GM12878 (cell line): ENCODE data around the gene KCNN3. TPM values are rescaled to one million over a fixed set of nuclear protein-coding genes. Genes with fewer than 3 reads are reported as not detected.

ENCODE experiments used
- ATAC-seq: fragments of 200-7000 bp; cut with Tn5 transposase; 3 replicates; pipeline ENCODE4 v1.9.1; 2020; ENCODE audit warnings: mild to moderate bottlenecking, moderate library complexity
- BruUV-seq: library from RNA; stranded (reverse); fragments of 400-500 nt; replicated peaks from 2 replicates; lab custom pipeline; 2021; lab: Mats Ljungman, UMichigan
- CTCF ChIA-PET: fragments of 300-600 bp; sonication (Branson Sonifier 250); formaldehyde crosslinking; extraction: SDS; loops from one replicate; lab custom pipeline; 2021; ENCODE audit warnings: inconsistent platforms; lab: Yijun Ruan, JAX
- POLR2A ChIA-PET: fragments of 350-600 bp; formaldehyde crosslinking; extraction: SDS; loops from one replicate; lab custom pipeline; 2021; ENCODE audit warnings: inconsistent platforms; lab: Charles Lee
- RAD21 ChIA-PET: fragments of 300-600 bp; sonication (Branson Sonifier 250); formaldehyde crosslinking; loops from one replicate; lab custom pipeline; 2023; ENCODE audit warnings: antibody characterized with exemption; ENCODE audit not compliant: unreplicated experiment; lab: Charles Lee
- SMC1A ChIA-PET: fragments of 300-600 bp; sonication (Branson Sonifier 250); formaldehyde crosslinking; loops from one replicate; lab custom pipeline; 2023; ENCODE audit not compliant: unreplicated experiment, uncharacterized antibody; lab: Charles Lee
- DNase-seq: peaks from one replicate; pipeline ENCODE4 v3.0.0-alpha.2; 2011; ENCODE audit warnings: low read depth, low spot score
- FAIRE-seq: peaks from 3 replicates; lab custom pipeline; 2011; peaks lifted over from hg19 to GRCh38; lab: Jason Lieb, UNC
- H2AFZ ChIP-seq: 2 replicates; pipeline ENCODE4 v1.6.0; 2011; ENCODE audit warnings: low read depth, low read length, control low read depth; ENCODE audit not compliant: control insufficient read depth
- H3K27ac ChIP-seq: 2 replicates; pipeline ENCODE4 v1.5.1; 2011; ENCODE audit warnings: control low read depth; ENCODE audit not compliant: control insufficient read depth, insufficient read depth
- H3K27me3 ChIP-seq, 2 experiments: replicated peaks in 1 of 2; 2 replicates each; pipeline versions ENCODE4 v1.6.0 to v1.6.1; 2011; ENCODE audit warnings: low read length in 1 of 2; ENCODE audit not compliant: control insufficient read depth in 2 of 2, insufficient read depth in 2 of 2
- H3K36me3 ChIP-seq, 2 experiments: 2 replicates each; pipeline ENCODE4 v1.5.1; 2011; ENCODE audit warnings: low read length in 1 of 2; ENCODE audit not compliant: control insufficient read depth in 2 of 2, insufficient read depth in 2 of 2
- H3K4me1 ChIP-seq: 2 replicates; pipeline ENCODE4 v1.6.1; 2011; ENCODE audit warnings: mild to moderate bottlenecking, low read length, moderate library complexity, mixed read lengths; ENCODE audit not compliant: control insufficient read depth, insufficient read depth
- H3K4me2 ChIP-seq: 2 replicates; pipeline ENCODE4 v1.6.0; 2011; ENCODE audit warnings: control low read depth; ENCODE audit not compliant: control insufficient read depth, insufficient read depth
- H3K4me3 ChIP-seq: fragments of 200-600 bp; sonication (generic); 2 replicates; pipeline ENCODE4 v1.5.1; 2016
- H3K79me2 ChIP-seq: 2 replicates; pipeline ENCODE4 v1.6.0; 2011; ENCODE audit warnings: low read length; ENCODE audit not compliant: control insufficient read depth, insufficient read depth
- H3K9ac ChIP-seq: 2 replicates; pipeline ENCODE4 v1.8.0; 2011; ENCODE audit warnings: low read length, control low read depth, mixed read lengths; ENCODE audit not compliant: control insufficient read depth, insufficient read depth
- H3K9me3 ChIP-seq: replicated peaks from 3 replicates; pipeline ENCODE4 v1.5.1; 2011; ENCODE audit warnings: mild to moderate bottlenecking, low read length; ENCODE audit not compliant: control insufficient read depth, insufficient read depth
- H4K20me1 ChIP-seq: 2 replicates; pipeline ENCODE4 v1.6.0; 2011; ENCODE audit not compliant: control insufficient read depth, insufficient read depth
- ATF3 ChIP-seq: IDR thresholded peaks from 2 replicates; pipeline ENCODE4 v1.6.1; 2011; ENCODE audit warnings: low read depth, mild to moderate bottlenecking, low read length, moderate library complexity, borderline replicate concordance; ENCODE audit errors: extremely low read depth
- BCL11A ChIP-seq: IDR thresholded peaks from 2 replicates; pipeline ENCODE4 v1.6.1; 2011; ENCODE audit warnings: low read depth, low read length
- FOS ChIP-seq: IDR thresholded peaks from 3 replicates; pipeline ENCODE4 v1.6.1; 2011; ENCODE audit warnings: borderline replicate concordance; ENCODE audit not compliant: insufficient read length; ENCODE audit errors: extremely low read depth
- FOXK2 ChIP-seq: fragments of 450-650 bp; IDR thresholded peaks from 2 replicates; pipeline ENCODE4 v1.6.1; 2017; ENCODE audit warnings: mild to moderate bottlenecking, moderate library complexity
- GATAD2B ChIP-seq: fragments of 450-650 bp; conservative IDR thresholded peaks from 2 replicates; pipeline ENCODE4 v1.6.1; 2017; ENCODE audit warnings: low read depth, mild to moderate bottlenecking, moderate library complexity
- MXI1 ChIP-seq: fragments of 150-350 bp; IDR thresholded peaks from 2 replicates; pipeline ENCODE4 v1.6.1; 2011; ENCODE audit warnings: low read depth, mild to moderate bottlenecking, inconsistent platforms, low read length, improper control_type of control experiment
- NBN ChIP-seq: fragments of 450-650 bp; IDR thresholded peaks from 2 replicates; pipeline ENCODE4 v1.6.1; 2016
- NFYB ChIP-seq: IDR thresholded peaks from 2 replicates; pipeline ENCODE4 v1.6.1; 2011; ENCODE audit warnings: low read depth, mild to moderate bottlenecking, low read length, improper control_type of control experiment, moderate library complexity; ENCODE audit not compliant: insufficient read depth
- POLR2A ChIP-seq: IDR thresholded peaks from 2 replicates; pipeline ENCODE4 v1.6.1; 2011; ENCODE audit warnings: low read depth, mild to moderate bottlenecking, low read length
- POLR2AphosphoS2 ChIP-seq: IDR thresholded peaks from 2 replicates; pipeline ENCODE4 v1.6.1; 2011; ENCODE audit warnings: low read depth, mild to moderate bottlenecking, low read length, improper control_type of control experiment, moderate library complexity
- RAD51 ChIP-seq: fragments of 450-650 bp; IDR thresholded peaks from 2 replicates; pipeline ENCODE4 v1.6.1; 2016; ENCODE audit warnings: moderate library complexity, mild to moderate bottlenecking, inconsistent platforms
- RELB ChIP-seq: fragments of 450-650 bp; IDR thresholded peaks from 2 replicates; pipeline ENCODE4 v1.6.1; 2017; ENCODE audit warnings: low read depth, mild to moderate bottlenecking, moderate library complexity
- SRF ChIP-seq, 2 experiments: IDR thresholded peaks; 2 replicates each; pipeline ENCODE4 v1.6.1; 2011; ENCODE audit warnings: low read depth in 2 of 2, low read length in 2 of 2, mild to moderate bottlenecking in 1 of 2, moderate library complexity in 1 of 2
- ZNF207 ChIP-seq: fragments of 450-650 bp; IDR thresholded peaks from 2 replicates; pipeline ENCODE4 v1.6.1; 2014; ENCODE audit warnings: antibody characterized with exemption, mild to moderate bottlenecking, borderline replicate concordance
- WGBS: methylation state at CpG from one replicate; pipeline ENCODE4 v1.1.6; 2016; ENCODE audit warnings: low lambda C conversion rate; ENCODE audit not compliant: insufficient replicate concordance, insufficient coverage; ENCODE audit errors: missing lambda C conversion rate; 5-methylcytosine and 5-hydroxymethylcytosine counted together
- in situ Hi-C: fragments of 300-500 bp; cut with MboI; formaldehyde crosslinking; loops from 9 replicates; pipeline ENCODE4 v1.14.3; 2018; ENCODE audit warnings: mixed read lengths
- intact Hi-C: fragments of 100-400 bp; cut with micrococcal nuclease; formaldehyde crosslinking; loops from one replicate; pipeline ENCODE4 v1.14.2; 2022; ENCODE audit not compliant: unreplicated experiment
- polyA plus RNA-seq, 11 experiments: library from polyadenylated mRNA; depleted of rRNA in 4 of 11; unstranded in 6 of 11; stranded (reverse) in 5 of 11; fragments of >200 nt; fragmentation: Nextera tagmentation in 4 of 11; fragmentation: Illumina TruSeq in 1 of 11; extraction: Ambion mirVana in 4 of 11; extraction: Trizol in 1 of 11; gene quantifications; 1 replicate in 1 of 11; 2 replicates in 10 of 11; pipeline versions ENCODE4 v1.2.1 to v1.2.3, GENCODE V29; 2011 to 2016; ENCODE audit warnings: inconsistent platforms in 2 of 11, missing spikeins in 2 of 11, low read depth in 1 of 11
- total RNA-seq, 4 experiments: library from RNA; depleted of rRNA in 3 of 4; stranded (reverse); fragments of >200 nt in 3 of 4; fragmentation: Illumina TruSeq in 1 of 4; extraction: Trizol in 1 of 4; gene quantifications; 2 replicates each; pipeline versions ENCODE4 v1.2.1 to v1.2.3, GENCODE V29; 2013 to 2021

KCNN3 gene
- total and polyA plus RNA-seq, 10 of the 15 experiments (the other 5 are each of a cell fraction or from before 2014, with no cell fraction given): 3.5 to 26.4 (median 14.9) TPM

GRCh38 chr1:154813300-154813816 is 56.7 kb downstream of the KCNN3 start:
- POLR2A ChIA-PET: interaction anchor here (0.6 to 0.8 kb wide), 4 partner anchors 53 to 1083 kb away, joined by 3 to 8 read pairs (median 4); no protein-coding TSS in a partner anchor
- Histone ChIP-seq H3K27me3 (no peaks in the 10 kb centered on the region), H2AFZ (no peak overlapping the region), H3K27ac (no peak overlapping the region), H4K20me1 (no peaks in the 10 kb centered on the region), H3K79me2 (peaks cover 4% of the 10 kb centered on the region), H3K9ac (no peak overlapping the region), H3K4me1 (peaks cover 23% of the 10 kb centered on the region), H3K36me3 (peaks cover 10 to 17% of the 10 kb centered on the region in 2 experiments; a peak in 2 of 4 replicates), H3K4me2 (no peak overlapping the region), H3K4me3 (no peak overlapping the region), H3K9me3 (no peaks in the 10 kb centered on the region)
- RAD21 ChIA-PET: interaction anchor here (0.8 to 1.6 kb wide), 2 partner anchors 46 to 144 kb away, joined by 3 to 4 read pairs; no protein-coding TSS in a partner anchor
- in situ Hi-C loops (no loop called here), intact Hi-C loops (no loop called here)
- 90% methylated on average over 15 of the region's 18 CpGs for WGBS
- DNase-seq (no peak), FAIRE-seq (no peak), ATAC-seq (no peak)
- TF ChIP-seq MXI1 (no peak), BCL11A (no peak)
- BruUV-seq: no TSS peak
- SMC1A ChIA-PET: interaction anchor here (1.0 to 1.5 kb wide), 4 partner anchors 10 to 56 kb away, joined by 3 to 4 read pairs (median 4); no protein-coding TSS in a partner anchor
- CTCF ChIA-PET: interaction anchor here (0.6 to 2.4 kb wide), 4 partner anchors 10 to 55 kb away, joined by 3 to 7 read pairs (median 4); partner anchors contain the start of gene KCNN3

- no peak overlapping the region for H3K27ac ChIP-seq
- peaks cover 8 to 13% of the 10 kb centered on the region in 2 experiments; a peak in 2 of 4 replicates for H3K36me3 ChIP-seq
- ChIA-PET RAD21 (interaction anchor here (0.8 to 1.6 kb wide), 2 partner anchors 46 to 143 kb away, joined by 3 to 4 read pairs; no protein-coding TSS in a partner anchor), SMC1A (interaction anchor here (0.7 to 1.5 kb wide), 6 partner anchors 9 to 66 kb away, joined by 3 to 4 read pairs (median 4); no protein-coding TSS in a partner anchor), POLR2A (interaction anchor here (0.6 to 0.8 kb wide), 4 partner anchors 54 to 1082 kb away, joined by 3 to 8 read pairs (median 4); no protein-coding TSS in a partner anchor), CTCF (interaction anchor here (0.9 to 2.4 kb wide), 5 partner anchors 10 to 56 kb away, joined by 3 to 7 read pairs (median 3); partner anchors contain the start of gene KCNN3)
- H3K4me3 ChIP-seq: no peak overlapping the region
- no peak overlapping the region for H3K4me2 ChIP-seq
- no peaks in the 10 kb centered on the region for H4K20me1 ChIP-seq
- intact Hi-C loops: no loop called here
- H3K9ac ChIP-seq: no peak overlapping the region
- H3K4me1 ChIP-seq: peaks cover 28% of the 10 kb centered on the region
- peaks cover 6% of the 10 kb centered on the region for H3K79me2 ChIP-seq
- ATAC-seq: no peak
- in situ Hi-C loops: no loop called here
- 98% methylated on average over 3 of the region's 3 CpGs for WGBS
- no peaks in the 10 kb centered on the region for H3K27me3 ChIP-seq
- FAIRE-seq: no peak
- H2AFZ ChIP-seq: no peak overlapping the region
- DNase-seq: no peak
- BruUV-seq: no TSS peak
- H3K9me3 ChIP-seq: no peaks in the 10 kb centered on the region
- TF ChIP-seq ATF3 (no peak), RELB (no peak), POLR2AphosphoS2 (no peak), RAD51 (no peak), FOXK2 (no peak), SRF (IDR thresholded peaks at IDR 0.05; ENCODE audit: low read depth in 2 of 2, low read length in 2 of 2) (no peak), GATAD2B (no peak), NBN (no peak), ZNF207 (no peak), POLR2A (no peak), NFYB (no peak), FOS (no peak)
Observed at GRCh38 chr1:154812877-154813276, 57.2 kb downstream of the KCNN3 start.
